NCI-H460 (cell line): ENCODE measurements around the gene TLR10. TPM values are rescaled to one million over a fixed set of nuclear protein-coding genes. Genes with fewer than 3 reads are reported as not detected.
A peak's percentile ranks its signal among the peaks of the same experiment; 100 is the strongest.

Experiments used
- DNase-seq: peaks from one replicate; pipeline ENCODE4 v3.0.0-alpha.2; 2016; ENCODE audit warnings: low read depth; ENCODE audit errors: extremely low read depth
- small RNA-seq, 2 experiments: library from RNA; depleted of rRNA; stranded (forward); fragments of <200 nt; gene quantifications; one replicate each; pipeline ENCODE3, GENCODE V24; 2014
- total RNA-seq: library from RNA; depleted of rRNA; stranded (reverse); fragments of >200 nt; shearing (Covaris generic); gene quantifications from 2 replicates; pipeline ENCODE4 v1.2.3, GENCODE V29; 2014; rRNA removed

TLR10 gene
- total RNA-seq, 1 experiment from 2014 or later, result not detected

GRCh38 chr4:38734911-38735310 lies 47.9 kb downstream of the TLR10 start:
- DNase-seq, result no peak

- DNase-seq, result no peak
Observed at GRCh38 chr4:38734446-38734845, 48.3 kb downstream of the TLR10 start.

DNA sequence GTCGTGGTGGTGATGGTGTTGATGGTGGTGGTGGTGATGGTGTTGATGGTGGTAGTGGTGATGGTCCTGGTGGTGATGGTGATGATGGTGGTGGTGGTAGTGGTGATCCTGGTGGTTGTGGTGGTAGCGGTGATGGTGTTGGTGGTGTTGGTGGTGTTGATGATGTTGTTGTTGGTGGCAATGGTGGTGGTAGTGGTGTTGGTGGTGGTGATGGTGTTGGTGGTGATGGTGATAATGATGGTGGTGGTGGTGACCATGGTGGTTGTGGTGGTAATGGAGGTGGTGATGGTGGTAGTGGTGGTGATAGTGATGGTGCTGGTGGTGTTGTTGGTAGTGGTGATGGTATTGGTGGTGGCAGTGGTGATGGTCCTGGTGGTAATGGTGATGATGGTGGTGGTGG lies 49.1 kb downstream of the TLR10 start:
- no peak for DNase-seq

DNA sequence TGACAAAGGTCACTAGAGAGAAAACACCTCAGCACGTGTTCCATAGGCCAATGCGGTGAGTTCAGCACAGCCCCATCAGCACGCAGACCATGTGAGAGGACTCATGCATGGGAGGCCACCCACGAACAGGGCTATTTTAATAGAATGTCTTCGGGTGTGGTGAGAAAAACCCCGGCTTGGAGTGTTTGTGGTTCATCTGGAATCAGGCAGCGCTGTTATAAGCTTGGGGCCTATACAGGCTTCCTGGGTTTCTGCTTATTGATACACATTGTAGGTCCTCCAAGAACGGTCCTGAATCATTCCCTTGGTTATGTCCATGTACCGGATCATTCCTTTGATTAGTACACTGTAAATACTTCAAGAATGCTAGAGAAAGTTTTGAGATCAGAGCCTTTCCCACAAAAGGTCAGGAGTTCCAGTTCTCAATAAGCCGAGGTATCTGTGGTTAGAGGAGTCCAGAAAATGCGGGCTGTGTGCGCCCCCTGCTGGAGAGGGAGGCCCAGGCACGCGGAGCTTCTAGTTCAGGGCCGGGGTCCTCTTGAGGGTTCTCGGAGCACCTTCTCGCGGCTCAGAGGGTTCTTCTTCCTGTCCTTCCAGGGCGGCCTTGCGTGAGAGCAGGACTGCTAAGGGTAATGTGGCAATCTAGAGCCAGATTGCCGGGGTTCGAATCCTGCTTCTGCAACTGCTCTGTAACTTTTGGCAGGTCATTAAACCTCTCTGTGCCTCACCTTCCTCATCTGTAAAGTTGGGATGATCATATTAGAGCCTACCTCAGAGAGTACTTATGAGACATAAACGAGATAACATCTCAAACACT lies 51.8 kb downstream of the TLR10 start:
- peak; percentile 77 for DNase-seq

DNA sequence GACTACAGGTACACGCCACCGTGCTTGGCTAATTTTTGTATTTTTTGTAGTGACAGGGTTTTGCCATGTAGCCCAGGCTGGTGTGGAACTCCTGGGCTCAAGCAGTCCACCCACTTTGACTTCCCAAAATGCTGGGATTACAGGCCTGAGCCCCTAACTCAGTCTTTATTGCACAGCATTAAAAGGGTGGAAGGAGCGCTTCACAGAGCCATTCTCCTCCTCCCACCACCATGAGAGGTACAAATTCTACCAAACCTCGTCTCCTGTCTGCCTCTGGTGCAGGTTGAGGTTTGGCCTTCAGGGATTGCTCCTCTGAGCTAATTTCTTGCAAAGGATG lies 52.3 kb downstream of the TLR10 start:
- DNase-seq, result no peak

- peak; percentile 14 for DNase-seq
Observed at GRCh38 chr4:38728631-38729141, 54.1 kb downstream of the TLR10 start.

DNA sequence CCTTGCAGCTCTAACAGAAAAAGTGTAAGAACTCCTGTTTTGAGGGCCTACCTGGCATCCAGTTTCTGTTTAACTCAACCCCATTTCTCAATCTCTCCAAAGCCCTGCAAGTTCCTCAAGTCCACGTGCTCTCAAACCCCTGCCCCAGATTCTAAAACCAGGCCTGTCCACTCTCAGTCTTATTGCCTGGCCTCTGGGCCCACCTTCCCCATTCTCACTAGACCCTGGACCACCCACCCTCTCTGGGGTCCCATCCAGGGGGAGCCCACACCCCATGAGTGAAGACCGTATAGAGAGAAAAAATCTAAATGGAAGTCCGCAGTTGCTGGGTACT lies 58.3 kb downstream of the TLR10 start:
- no peak for DNase-seq

GRCh38 chr4:38723726-38724474 lies 58.9 kb downstream of the TLR10 start:
- DNase-seq, result no peak

DNA sequence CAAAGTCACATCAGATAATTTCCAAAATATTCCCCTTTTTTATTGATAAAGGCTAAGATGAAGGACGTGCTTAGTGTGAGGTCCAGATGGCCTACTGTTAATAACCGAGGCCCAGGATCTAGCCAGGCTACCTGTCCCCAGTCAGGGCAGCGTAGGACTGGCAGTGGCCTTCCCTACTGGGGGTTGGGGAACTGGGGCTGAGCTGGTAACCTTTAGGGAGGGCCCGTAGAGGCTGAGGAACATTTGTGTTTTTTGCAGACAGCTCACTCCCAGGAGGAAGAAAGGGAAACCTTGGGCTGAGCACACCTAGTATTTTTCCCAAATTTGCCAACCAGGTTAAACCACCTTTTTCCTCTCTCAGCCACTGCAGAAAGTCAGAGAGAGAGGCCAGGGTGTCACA lies 59.7 kb downstream of the TLR10 start:
- DNase-seq, result no peak

Small RNA genes lying within 50 kb of the gene (small RNA-seq; reads per million reads assigned to genes)
- 0 reads per million in 2 experiments for gene RNA5SP158

Other genes starting within 250 kb of the TLR10 start
- 27.3 and 29.9 TPM in 2 replicates for gene KLF3, start 118.8 kb downstream of the TLR10 start, total RNA-seq
- 2.9 and 3.6 TPM in 2 replicates for gene TLR1, start 21.8 kb upstream of the TLR10 start, total RNA-seq
- 17.3 and 18.3 TPM in 2 replicates for gene TLR6, start 73.8 kb upstream of the TLR10 start, total RNA-seq
- gene FAM114A1, start 84.8 kb upstream of the TLR10 start, total RNA-seq, result 41.4 and 46.8 TPM in 2 replicates
- gene TMEM156, start 249.4 kb upstream of the TLR10 start, total RNA-seq, result 5.8 and 7.2 TPM in 2 replicates